HepG2 (cell line): Measurements from ENCODE around the gene SEC24B. TPM values are rescaled to one million over a fixed set of nuclear protein-coding genes. Genes with fewer than 3 reads are reported as not detected.

Experiments used
- ARHGAP35 ChIP-seq: sonication (generic); formaldehyde crosslinking; IDR thresholded peaks from 2 replicates; pipeline ENCODE4 v1.9.0; 2022; ENCODE audit warnings: mild to moderate bottlenecking, inconsistent platforms, moderate library complexity, missing genetic modification reagents, borderline replicate concordance
- BCLAF1 ChIP-seq: fragments of 450-650 bp; IDR thresholded peaks from 2 replicates; pipeline ENCODE4 v1.6.1; 2017; ENCODE audit warnings: mild to moderate bottlenecking
- CEBPB ChIP-seq: IDR thresholded peaks from 2 replicates; pipeline ENCODE4 v1.6.1; 2011; ENCODE audit warnings: low read depth, low read length, improper control_type of control experiment, borderline replicate concordance
- GATAD2A ChIP-seq: IDR thresholded peaks from 2 replicates; pipeline ENCODE4 v1.6.1; 2016
- HNRNPUL1 ChIP-seq: fragments of 200-400 bp; formaldehyde crosslinking; IDR thresholded peaks from 2 replicates; pipeline ENCODE4 v1.6.1; 2017; ENCODE audit warnings: low read depth, mild to moderate bottlenecking, low read length, moderate library complexity
- NKX3-1 ChIP-seq: sonication (generic); formaldehyde crosslinking; IDR thresholded peaks from 2 replicates; pipeline ENCODE4 v1.5.0; 2020; ENCODE audit warnings: missing genetic modification reagents
- TOPORS ChIP-seq: sonication (generic); formaldehyde crosslinking; IDR thresholded peaks from 2 replicates; pipeline ENCODE4 v1.8.0; 2023; ENCODE audit warnings: mild to moderate bottlenecking, missing genetic modification reagents
- ZFP36L1 ChIP-seq: sonication (generic); formaldehyde crosslinking; IDR thresholded peaks from 2 replicates; pipeline ENCODE4 v1.8.0; 2022; ENCODE audit warnings: mild to moderate bottlenecking, missing genetic modification reagents, moderate library complexity
- ZNF234 ChIP-seq: sonication (generic); formaldehyde crosslinking; conservative IDR thresholded peaks from 2 replicates; pipeline ENCODE4 v1.5.1; 2020; ENCODE audit warnings: mild to moderate bottlenecking, missing genetic modification reagents
- ZNF484 ChIP-seq: sonication (generic); formaldehyde crosslinking; IDR thresholded peaks from 2 replicates; pipeline ENCODE4 v1.5.1; 2020; ENCODE audit warnings: mild to moderate bottlenecking, low read depth, missing genetic modification reagents, borderline replicate concordance
- ZNF564 ChIP-seq: sonication (generic); formaldehyde crosslinking; IDR thresholded peaks from 2 replicates; pipeline ENCODE4 v1.8.1; 2023; ENCODE audit warnings: mild to moderate bottlenecking, missing genetic modification reagents
- ZNF660 ChIP-seq: sonication (generic); formaldehyde crosslinking; IDR thresholded peaks from 2 replicates; pipeline ENCODE4 v1.5.1; 2020; ENCODE audit warnings: mild to moderate bottlenecking, low read depth, missing genetic modification reagents, borderline replicate concordance
- ZSCAN9 ChIP-seq: IDR thresholded peaks from 2 replicates; pipeline ENCODE4 v1.6.1; 2016; ENCODE audit warnings: borderline replicate concordance
- polyA plus RNA-seq, 8 experiments: library from polyadenylated mRNA; depleted of rRNA in 3 of 8; stranded (reverse) in 7 of 8; unstranded in 1 of 8; fragments of >200 nt; fragmentation: Illumina TruSeq in 4 of 8; extraction: Trizol in 4 of 8; gene quantifications; 2 replicates each; pipeline versions ENCODE4 v1.2.1 to v1.2.3, GENCODE V29; 2011 to 2016; ENCODE audit warnings: low read depth in 4 of 8, missing spikeins in 1 of 8, mixed read lengths in 1 of 8; ENCODE audit not compliant: insufficient read depth in 1 of 8
- total RNA-seq, 5 experiments: library from RNA; depleted of rRNA; stranded (reverse); fragments of >200 nt; fragmentation: Illumina TruSeq; extraction: Trizol; gene quantifications; 2 replicates each; pipeline ENCODE4 v1.2.3, GENCODE V29; 2016; ENCODE audit warnings: low read depth in 1 of 5
- TF ChIP-seq, protein P1 (sequence below): sonication (generic); formaldehyde crosslinking; IDR thresholded peaks from 2 replicates; pipeline ENCODE4 v1.9.0; 2021; ENCODE audit warnings: missing genetic modification reagents, borderline replicate concordance
- TF ChIP-seq, protein P2 (sequence below): sonication (generic); formaldehyde crosslinking; IDR thresholded peaks from one replicate; pipeline ENCODE4 v1.5.1; 2020; ENCODE audit warnings: mild to moderate bottlenecking, missing genetic modification reagents; ENCODE audit errors: not compliant biosample characterization

Gene SEC24B
- total and polyA plus RNA-seq, 2 of the 13 experiments (the other 11 are each of a cell fraction or from before 2014, with no cell fraction given), result 14.6 to 39.0 TPM

DNA sequence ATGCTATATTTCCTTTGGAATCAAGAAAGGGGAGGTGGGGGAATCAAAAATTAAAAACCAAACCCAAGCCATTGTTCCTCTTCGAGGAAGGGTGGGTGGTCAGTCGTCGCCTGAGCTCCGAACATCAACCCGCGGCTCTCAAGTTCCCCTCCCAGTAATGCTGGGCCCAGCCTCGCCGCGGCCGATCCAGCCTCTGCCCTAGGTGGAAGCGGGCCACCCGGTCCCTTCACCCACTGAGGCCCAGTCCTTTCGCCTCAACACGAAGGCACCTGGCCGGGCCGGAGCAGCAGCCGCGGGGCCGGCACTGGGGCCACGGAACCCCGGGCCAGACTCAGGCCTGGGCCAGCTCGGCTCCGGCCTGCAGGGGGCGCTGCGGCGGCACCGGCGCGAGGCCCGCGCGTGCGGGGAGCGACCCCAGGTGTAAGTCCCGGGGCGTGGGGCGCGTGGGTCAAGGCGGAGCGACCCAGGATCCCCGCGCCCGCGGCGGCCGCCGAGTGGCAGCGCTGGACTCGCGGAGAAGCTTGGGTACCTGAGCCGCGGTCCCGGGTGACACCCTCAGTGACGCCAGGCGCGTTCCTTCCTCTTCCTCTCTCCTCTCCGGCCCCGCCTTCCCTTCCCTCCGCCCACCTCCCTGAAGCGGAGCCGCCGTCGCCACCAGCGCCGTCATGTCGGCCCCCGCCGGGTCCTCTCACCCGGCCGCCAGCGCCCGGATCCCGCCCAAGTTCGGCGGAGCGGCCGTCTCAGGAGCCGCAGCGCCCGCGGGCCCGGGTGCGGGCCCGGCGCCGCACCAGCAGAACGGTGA is at the start of gene SEC24B (continued):
- TF ChIP-seq, protein P1, sequence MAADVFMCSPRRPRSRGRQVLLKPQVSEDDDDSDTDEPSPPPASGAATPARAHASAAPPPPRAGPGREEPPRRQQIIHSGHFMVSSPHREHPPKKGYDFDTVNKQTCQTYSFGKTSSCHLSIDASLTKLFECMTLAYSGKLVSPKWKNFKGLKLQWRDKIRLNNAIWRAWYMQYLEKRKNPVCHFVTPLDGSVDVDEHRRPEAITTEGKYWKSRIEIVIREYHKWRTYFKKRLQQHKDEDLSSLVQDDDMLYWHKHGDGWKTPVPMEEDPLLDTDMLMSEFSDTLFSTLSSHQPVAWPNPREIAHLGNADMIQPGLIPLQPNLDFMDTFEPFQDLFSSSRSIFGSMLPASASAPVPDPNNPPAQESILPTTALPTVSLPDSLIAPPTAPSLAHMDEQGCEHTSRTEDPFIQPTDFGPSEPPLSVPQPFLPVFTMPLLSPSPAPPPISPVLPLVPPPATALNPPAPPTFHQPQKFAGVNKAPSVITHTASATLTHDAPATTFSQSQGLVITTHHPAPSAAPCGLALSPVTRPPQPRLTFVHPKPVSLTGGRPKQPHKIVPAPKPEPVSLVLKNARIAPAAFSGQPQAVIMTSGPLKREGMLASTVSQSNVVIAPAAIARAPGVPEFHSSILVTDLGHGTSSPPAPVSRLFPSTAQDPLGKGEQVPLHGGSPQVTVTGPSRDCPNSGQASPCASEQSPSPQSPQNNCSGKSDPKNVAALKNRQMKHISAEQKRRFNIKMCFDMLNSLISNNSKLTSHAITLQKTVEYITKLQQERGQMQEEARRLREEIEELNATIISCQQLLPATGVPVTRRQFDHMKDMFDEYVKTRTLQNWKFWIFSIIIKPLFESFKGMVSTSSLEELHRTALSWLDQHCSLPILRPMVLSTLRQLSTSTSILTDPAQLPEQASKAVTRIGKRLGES (CRISPR knock-in tag), result no peak; the same call in 1 of the 2 replicates
- TF ChIP-seq, protein P2, sequence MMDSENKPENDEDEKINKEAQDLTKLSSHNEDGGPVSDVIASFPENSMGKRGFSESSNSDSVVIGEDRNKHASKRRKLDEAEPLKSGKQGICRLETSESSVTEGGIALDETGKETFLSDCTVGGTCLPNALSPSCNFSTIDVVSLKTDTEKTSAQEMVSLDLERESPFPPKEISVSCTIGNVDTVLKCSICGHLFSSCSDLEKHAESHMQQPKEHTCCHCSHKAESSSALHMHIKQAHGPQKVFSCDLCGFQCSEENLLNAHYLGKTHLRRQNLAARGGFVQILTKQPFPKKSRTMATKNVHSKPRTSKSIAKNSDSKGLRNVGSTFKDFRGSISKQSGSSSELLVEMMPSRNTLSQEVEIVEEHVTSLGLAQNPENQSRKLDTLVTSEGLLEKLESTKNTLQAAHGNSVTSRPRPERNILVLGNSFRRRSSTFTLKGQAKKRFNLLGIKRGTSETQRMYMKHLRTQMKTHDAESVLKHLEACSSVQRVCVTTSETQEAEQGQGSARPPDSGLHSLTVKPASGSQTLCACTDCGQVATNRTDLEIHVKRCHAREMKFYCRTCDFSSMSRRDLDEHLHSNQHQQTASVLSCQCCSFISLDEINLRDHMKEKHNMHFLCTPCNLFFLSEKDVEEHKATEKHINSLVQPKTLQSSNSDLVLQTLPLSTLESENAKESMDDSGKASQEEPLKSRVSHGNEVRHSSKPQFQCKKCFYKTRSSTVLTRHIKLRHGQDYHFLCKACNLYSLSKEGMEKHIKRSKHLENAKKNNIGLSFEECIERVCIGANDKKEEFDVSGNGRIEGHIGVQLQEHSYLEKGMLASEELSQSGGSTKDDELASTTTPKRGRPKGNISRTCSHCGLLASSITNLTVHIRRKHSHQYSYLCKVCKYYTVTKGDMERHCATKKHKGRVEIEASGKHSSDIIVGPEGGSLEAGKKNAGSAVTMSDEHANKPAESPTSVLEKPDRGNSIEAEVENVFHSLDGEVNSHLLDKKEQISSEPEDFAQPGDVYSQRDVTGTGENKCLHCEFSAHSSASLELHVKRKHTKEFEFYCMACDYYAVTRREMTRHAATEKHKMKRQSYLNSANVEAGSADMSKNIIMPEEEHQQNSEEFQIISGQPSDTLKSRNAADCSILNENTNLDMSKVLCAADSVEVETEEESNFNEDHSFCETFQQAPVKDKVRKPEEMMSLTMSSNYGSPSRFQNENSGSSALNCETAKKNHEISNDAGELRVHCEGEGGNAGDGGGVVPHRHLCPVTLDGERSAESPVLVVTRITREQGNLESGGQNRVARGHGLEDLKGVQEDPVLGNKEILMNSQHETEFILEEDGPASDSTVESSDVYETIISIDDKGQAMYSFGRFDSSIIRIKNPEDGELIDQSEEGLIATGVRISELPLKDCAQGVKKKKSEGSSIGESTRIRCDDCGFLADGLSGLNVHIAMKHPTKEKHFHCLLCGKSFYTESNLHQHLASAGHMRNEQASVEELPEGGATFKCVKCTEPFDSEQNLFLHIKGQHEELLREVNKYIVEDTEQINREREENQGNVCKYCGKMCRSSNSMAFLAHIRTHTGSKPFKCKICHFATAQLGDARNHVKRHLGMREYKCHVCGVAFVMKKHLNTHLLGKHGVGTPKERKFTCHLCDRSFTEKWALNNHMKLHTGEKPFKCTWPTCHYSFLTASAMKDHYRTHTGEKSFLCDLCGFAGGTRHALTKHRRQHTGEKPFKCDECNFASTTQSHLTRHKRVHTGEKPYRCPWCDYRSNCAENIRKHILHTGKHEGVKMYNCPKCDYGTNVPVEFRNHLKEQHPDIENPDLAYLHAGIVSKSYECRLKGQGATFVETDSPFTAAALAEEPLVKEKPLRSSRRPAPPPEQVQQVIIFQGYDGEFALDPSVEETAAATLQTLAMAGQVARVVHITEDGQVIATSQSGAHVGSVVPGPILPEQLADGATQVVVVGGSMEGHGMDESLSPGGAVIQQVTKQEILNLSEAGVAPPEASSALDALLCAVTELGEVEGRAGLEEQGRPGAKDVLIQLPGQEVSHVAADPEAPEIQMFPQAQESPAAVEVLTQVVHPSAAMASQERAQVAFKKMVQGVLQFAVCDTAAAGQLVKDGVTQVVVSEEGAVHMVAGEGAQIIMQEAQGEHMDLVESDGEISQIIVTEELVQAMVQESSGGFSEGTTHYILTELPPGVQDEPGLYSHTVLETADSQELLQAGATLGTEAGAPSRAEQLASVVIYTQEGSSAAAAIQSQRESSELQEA (CRISPR knock-in tag), result no peak
- TF ChIP-seq CEBPB, result no peak
- TF ChIP-seq TOPORS (CRISPR knock-in tag), result peak; percentile 65; the same call in 1 of the 2 replicates
- TF ChIP-seq GATAD2A, result peak; percentile 27; the same call in 1 of the 2 replicates
- TF ChIP-seq ZNF234 (CRISPR knock-in tag), result no peak
- no peak for TF ChIP-seq NKX3-1 (CRISPR knock-in tag)
- TF ChIP-seq HNRNPUL1, result no peak
- TF ChIP-seq ZFP36L1, result no peak; the same call in none of the 2 replicates
- 0 out of 2 replicates have a peak, but pooled peaks have one; percentile 36 for TF ChIP-seq ZSCAN9 (CRISPR knock-in tag)
- TF ChIP-seq ARHGAP35 (CRISPR knock-in tag), result no peak
- TF ChIP-seq ZNF564 (CRISPR knock-in tag), result no peak; the same call in 1 of the 2 replicates
- no peak for TF ChIP-seq ZNF484 (CRISPR knock-in tag)
- TF ChIP-seq BCLAF1, result no peak
- TF ChIP-seq ZNF660 (CRISPR knock-in tag), result no peak
